OCI-LY7 (cell line): Measurements from ENCODE around the gene LHPP.

Source experiments
- EZH2phosphoT487 ChIP-seq: fragments of 200-600 bp; sonication (generic); IDR thresholded peaks from 2 replicates; pipeline ENCODE4 v1.6.1; 2018; ENCODE audit warnings: low read depth, borderline replicate concordance, mild to moderate bottlenecking, mixed run types, antibody characterized with exemption, low read length, moderate library complexity, mixed read lengths
- TF ChIP-seq, protein P1 (sequence below): fragments of 200-600 bp; sonication (generic); conservative IDR thresholded peaks from 2 replicates; pipeline ENCODE4 v1.5.1; 2014; ENCODE audit warnings: mild to moderate bottlenecking, antibody characterized with exemption, low read length, moderate library complexity, mixed read lengths

DNA sequence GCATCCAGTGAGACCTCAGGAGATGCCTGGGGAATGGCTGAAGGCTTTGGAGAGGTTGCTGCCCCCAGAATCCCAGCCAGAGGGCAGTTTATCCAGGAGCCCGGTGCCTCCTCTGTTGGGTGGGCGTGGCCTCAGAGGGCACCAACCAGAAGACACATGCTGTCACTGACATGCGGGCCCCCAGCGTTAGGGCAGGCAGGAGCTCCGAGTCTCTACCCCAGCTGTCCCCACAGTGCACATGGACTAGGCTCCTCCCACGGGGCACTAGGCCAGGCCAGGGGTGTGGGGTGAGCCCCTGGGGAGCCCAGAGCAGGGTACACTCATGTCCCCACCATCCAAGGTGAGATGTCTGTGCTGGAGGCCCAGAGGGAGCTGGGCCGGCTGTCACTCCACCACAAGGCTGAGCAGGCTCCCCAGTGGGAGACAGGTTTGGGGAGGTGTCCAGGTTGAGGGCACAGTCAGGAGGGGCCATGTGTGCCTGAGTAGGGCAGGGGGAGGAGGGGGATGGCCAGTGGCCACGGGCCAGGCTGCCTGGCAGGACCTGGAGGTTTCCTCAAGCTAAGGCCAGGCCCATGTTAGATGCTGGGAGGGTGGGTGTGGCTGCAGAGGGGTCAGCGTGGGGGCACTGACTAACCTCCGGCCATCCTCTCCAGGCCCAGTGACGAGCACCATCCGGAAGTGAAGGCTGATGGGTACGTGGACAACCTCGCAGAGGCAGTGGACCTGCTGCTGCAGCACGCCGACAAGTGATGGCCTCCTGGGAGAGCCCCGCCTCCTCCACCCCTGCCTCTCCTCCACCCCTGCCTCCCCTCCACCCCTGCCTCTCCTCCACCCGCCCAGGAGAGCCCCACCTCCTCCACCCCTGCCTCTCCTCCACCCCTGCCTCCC, 151.2 kb downstream of the LHPP start:
- TF ChIP-seq, protein P1, sequence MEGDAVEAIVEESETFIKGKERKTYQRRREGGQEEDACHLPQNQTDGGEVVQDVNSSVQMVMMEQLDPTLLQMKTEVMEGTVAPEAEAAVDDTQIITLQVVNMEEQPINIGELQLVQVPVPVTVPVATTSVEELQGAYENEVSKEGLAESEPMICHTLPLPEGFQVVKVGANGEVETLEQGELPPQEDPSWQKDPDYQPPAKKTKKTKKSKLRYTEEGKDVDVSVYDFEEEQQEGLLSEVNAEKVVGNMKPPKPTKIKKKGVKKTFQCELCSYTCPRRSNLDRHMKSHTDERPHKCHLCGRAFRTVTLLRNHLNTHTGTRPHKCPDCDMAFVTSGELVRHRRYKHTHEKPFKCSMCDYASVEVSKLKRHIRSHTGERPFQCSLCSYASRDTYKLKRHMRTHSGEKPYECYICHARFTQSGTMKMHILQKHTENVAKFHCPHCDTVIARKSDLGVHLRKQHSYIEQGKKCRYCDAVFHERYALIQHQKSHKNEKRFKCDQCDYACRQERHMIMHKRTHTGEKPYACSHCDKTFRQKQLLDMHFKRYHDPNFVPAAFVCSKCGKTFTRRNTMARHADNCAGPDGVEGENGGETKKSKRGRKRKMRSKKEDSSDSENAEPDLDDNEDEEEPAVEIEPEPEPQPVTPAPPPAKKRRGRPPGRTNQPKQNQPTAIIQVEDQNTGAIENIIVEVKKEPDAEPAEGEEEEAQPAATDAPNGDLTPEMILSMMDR, result no peak
- TF ChIP-seq EZH2phosphoT487, result no peak
